Astrocyte (in vitro differentiated cells and primary cell): Measurements from ENCODE around the gene HOMEZ. TPM values are rescaled to one million over a fixed set of nuclear protein-coding genes. Genes with fewer than 3 reads are reported as not detected.

ENCODE experiments used
- DNase-seq: peaks from one replicate; pipeline ENCODE4 v3.0.0-alpha.2; 2010; ENCODE audit warnings: low read depth
- FAIRE-seq: peaks from 2 replicates; lab custom pipeline; 2011; peaks lifted over from hg19 to GRCh38; lab: Jason Lieb, UNC
- H2AFZ ChIP-seq: 2 replicates; pipeline ENCODE4 v1.6.0; 2012; ENCODE audit warnings: low read depth, low read length, inconsistent platforms
- H3K27ac ChIP-seq: 2 replicates; pipeline ENCODE4 v1.5.1; 2011; ENCODE audit warnings: low read depth, low read length, inconsistent platforms
- H3K27me3 ChIP-seq: 2 replicates; pipeline ENCODE4 v1.6.0; 2011; ENCODE audit warnings: low read length, inconsistent platforms; ENCODE audit not compliant: insufficient read depth
- H3K36me3 ChIP-seq: 2 replicates; pipeline ENCODE4 v1.5.1; 2011; ENCODE audit warnings: low read length, inconsistent platforms; ENCODE audit not compliant: insufficient read depth
- H3K4me1 ChIP-seq: 2 replicates; pipeline ENCODE4 v1.5.1; 2011; ENCODE audit warnings: low read length, inconsistent platforms; ENCODE audit not compliant: insufficient read depth
- H3K4me2 ChIP-seq: 2 replicates; pipeline ENCODE4 v1.6.0; 2012; ENCODE audit warnings: low read length, inconsistent platforms
- H3K4me3 ChIP-seq: 2 replicates; pipeline ENCODE4 v1.5.1; 2011; ENCODE audit warnings: low read depth, mild to moderate bottlenecking, low read length, inconsistent platforms; ENCODE audit not compliant: insufficient read depth
- H3K79me2 ChIP-seq: 2 replicates; pipeline ENCODE4 v1.6.0; 2012; ENCODE audit warnings: mild to moderate bottlenecking, low read length, inconsistent platforms; ENCODE audit not compliant: insufficient read depth
- H3K9ac ChIP-seq: 2 replicates; pipeline ENCODE4 v1.6.0; 2012; ENCODE audit warnings: mild to moderate bottlenecking, low read length, inconsistent platforms
- H3K9me3 ChIP-seq: 2 replicates; pipeline ENCODE4 v1.5.1; 2012; ENCODE audit warnings: low read depth, mild to moderate bottlenecking, low read length, inconsistent platforms; ENCODE audit not compliant: insufficient read depth
- H4K20me1 ChIP-seq: 2 replicates; pipeline ENCODE4 v1.6.0; 2012; ENCODE audit warnings: low read length, inconsistent platforms; ENCODE audit not compliant: insufficient read depth
- H3K27ac Mint-ChIP-seq: one replicate; pipeline ENCODE4 v1.8.0; 2021; ENCODE audit warnings: mild to moderate bottlenecking, mixed read lengths; ENCODE audit not compliant: unreplicated experiment
- H3K27me3 Mint-ChIP-seq: one replicate; pipeline ENCODE4 v1.8.0; 2021; ENCODE audit warnings: low read depth, mixed read lengths; ENCODE audit not compliant: unreplicated experiment
- H3K36me3 Mint-ChIP-seq: one replicate; pipeline ENCODE4 v1.8.0; 2021; ENCODE audit warnings: low read depth, mixed read lengths; ENCODE audit not compliant: unreplicated experiment
- H3K4me1 Mint-ChIP-seq: one replicate; pipeline ENCODE4 v1.8.0; 2021; ENCODE audit warnings: low read depth, mixed read lengths; ENCODE audit not compliant: unreplicated experiment
- H3K4me3 Mint-ChIP-seq: one replicate; pipeline ENCODE4 v1.8.0; 2021; ENCODE audit warnings: mild to moderate bottlenecking, moderate library complexity, mixed read lengths; ENCODE audit not compliant: unreplicated experiment
- H3K9me3 Mint-ChIP-seq: one replicate; pipeline ENCODE4 v1.8.0; 2021; ENCODE audit warnings: mild to moderate bottlenecking, mixed read lengths; ENCODE audit not compliant: unreplicated experiment
- CTCF ChIP-seq: IDR thresholded peaks from 2 replicates; pipeline ENCODE4 v1.5.1; 2011; ENCODE audit warnings: low read depth, mild to moderate bottlenecking, inconsistent platforms, low read length, moderate library complexity; ENCODE audit not compliant: insufficient read depth
- EZH2 ChIP-seq: IDR thresholded peaks from 2 replicates; pipeline ENCODE4 v1.6.1; 2012; ENCODE audit warnings: mild to moderate bottlenecking, low read length, inconsistent platforms; ENCODE audit not compliant: insufficient read depth
- total RNA-seq: library from RNA; stranded (reverse); gene quantifications from 2 replicates; pipeline ENCODE4 v1.2.1, GENCODE V29; 2021

HOMEZ gene
- total RNA-seq, 1 donor from 2014 or later, result 16.6 TPM

- no peak overlapping the region for H3K27ac ChIP-seq
- H4K20me1 ChIP-seq, result no peaks in the 10 kb centered on the region
- no peaks in the 10 kb centered on the region for H3K79me2 ChIP-seq
- TF ChIP-seq EZH2, result no peak
- H3K4me2 ChIP-seq, result no peak overlapping the region
- H3K36me3 ChIP-seq, result no peaks in the 10 kb centered on the region
- H3K9me3 ChIP-seq, result no peaks in the 10 kb centered on the region
- no peak for FAIRE-seq
- H3K27me3 Mint-ChIP-seq, result peaks cover 3% of the 10 kb centered on the region
- H3K9me3 Mint-ChIP-seq, result no peaks in the 10 kb centered on the region
- no peak overlapping the region for H3K9ac ChIP-seq
- H3K36me3 Mint-ChIP-seq, result no peaks in the 10 kb centered on the region
- H3K4me3 Mint-ChIP-seq, result no peak overlapping the region
- H3K4me1 ChIP-seq, result no peaks in the 10 kb centered on the region
- H3K4me3 ChIP-seq, result no peak overlapping the region
- no peak overlapping the region for H3K27ac Mint-ChIP-seq
- H3K4me1 Mint-ChIP-seq, result no peaks in the 10 kb centered on the region
- H3K27me3 ChIP-seq, result peaks cover 3% of the 10 kb centered on the region
- no peak for DNase-seq
- no peak overlapping the region for H2AFZ ChIP-seq
Observed at GRCh38 chr14:23252006-23252405, 33.9 kb downstream of the HOMEZ start.

- TF ChIP-seq EZH2 (no peak), CTCF (no peak)
- H3K4me3 Mint-ChIP-seq, result no peak overlapping the region
- no peaks in the 10 kb centered on the region for H3K4me1 Mint-ChIP-seq
- no peaks in the 10 kb centered on the region for H3K9me3 Mint-ChIP-seq
- H3K27me3 Mint-ChIP-seq, result peaks cover 3% of the 10 kb centered on the region
- Histone ChIP-seq H3K9ac (no peak overlapping the region), H3K79me2 (no peaks in the 10 kb centered on the region), H3K4me3 (no peak overlapping the region), H2AFZ (no peak overlapping the region), H3K4me1 (no peaks in the 10 kb centered on the region), H4K20me1 (no peaks in the 10 kb centered on the region), H3K27ac (no peak overlapping the region), H3K4me2 (no peak overlapping the region), H3K36me3 (no peaks in the 10 kb centered on the region), H3K27me3 (no peaks in the 10 kb centered on the region), H3K9me3 (no peaks in the 10 kb centered on the region)
- H3K27ac Mint-ChIP-seq, result no peak overlapping the region
- no peaks in the 10 kb centered on the region for H3K36me3 Mint-ChIP-seq
- FAIRE-seq, result no peak
- DNase-seq, result no peak
Observed at GRCh38 chr14:23249824-23250223, 36.1 kb downstream of the HOMEZ start.

GRCh38 chr14:23248601-23249000 lies 37.3 kb downstream of the HOMEZ start:
- no peaks in the 10 kb centered on the region for H3K9me3 ChIP-seq
- Mint-ChIP-seq H3K27ac (no peak overlapping the region), H3K4me3 (no peak overlapping the region), H3K4me1 (no peaks in the 10 kb centered on the region), H3K9me3 (no peaks in the 10 kb centered on the region), H3K36me3 (no peaks in the 10 kb centered on the region), H3K27me3 (peaks cover 3% of the 10 kb centered on the region)
- no peak overlapping the region for H3K4me2 ChIP-seq
- H3K9ac ChIP-seq, result no peak overlapping the region
- no peaks in the 10 kb centered on the region for H3K79me2 ChIP-seq
- no peak overlapping the region for H2AFZ ChIP-seq
- FAIRE-seq (no peak), DNase-seq (no peak)
- H3K36me3 ChIP-seq, result no peaks in the 10 kb centered on the region
- no peaks in the 10 kb centered on the region for H3K27me3 ChIP-seq
- H4K20me1 ChIP-seq, result no peaks in the 10 kb centered on the region
- TF ChIP-seq CTCF (no peak), EZH2 (no peak)
- no peak overlapping the region for H3K4me3 ChIP-seq
- H3K27ac ChIP-seq, result no peak overlapping the region
- H3K4me1 ChIP-seq, result no peaks in the 10 kb centered on the region
